GM18505 (cell line): ENCODE data around the gene BEGAIN.

Source experiments
- ATAC-seq: cut with Tn5 transposase; IDR thresholded peaks from one replicate; pipeline ENCODE4 v1.9.1; 2021; ENCODE audit not compliant: unreplicated experiment
- POLR2A ChIP-seq: IDR thresholded peaks from 4 replicates; pipeline ENCODE4 v1.6.1; 2011; ENCODE audit warnings: borderline replicate concordance; ENCODE audit not compliant: insufficient read depth, insufficient read length; ENCODE audit errors: extremely low read depth

BEGAIN gene

GRCh38 chr14:100568164-100568997 lies 18.8 kb downstream of the BEGAIN start:
- ATAC-seq: no peak
- no peak for TF ChIP-seq POLR2A

- no peak for TF ChIP-seq POLR2A
- ATAC-seq: no peak
Observed at GRCh38 chr14:100567877-100568163, 19.4 kb downstream of the BEGAIN start.

GRCh38 chr14:100567009-100567876 lies 20.0 kb downstream of the BEGAIN start:
- ATAC-seq: no peak
- no peak for TF ChIP-seq POLR2A

GRCh38 chr14:100566586-100566985 lies 20.6 kb downstream of the BEGAIN start:
- no peak for TF ChIP-seq POLR2A
- no peak for ATAC-seq

- no peak for ATAC-seq
- TF ChIP-seq POLR2A: no peak
Observed at GRCh38 chr14:100566119-100566518, 21.1 kb downstream of the BEGAIN start.

- ATAC-seq: no peak
- no peak for TF ChIP-seq POLR2A
Observed at GRCh38 chr14:100565650-100566049, 21.6 kb downstream of the BEGAIN start.

- ATAC-seq: no peak
- TF ChIP-seq POLR2A: no peak
Observed at GRCh38 chr14:100564512-100564911, 22.7 kb downstream of the BEGAIN start.

- ATAC-seq: no peak
- TF ChIP-seq POLR2A: no peak
Observed at GRCh38 chr14:100562751-100563150, 24.5 kb downstream of the BEGAIN start.

GRCh38 chr14:100561005-100561404 lies 26.2 kb downstream of the BEGAIN start:
- TF ChIP-seq POLR2A: no peak
- ATAC-seq: no peak

- no peak for TF ChIP-seq POLR2A
- ATAC-seq: no peak
Observed at GRCh38 chr14:100560471-100560870, 26.7 kb downstream of the BEGAIN start.

GRCh38 chr14:100559455-100559854 lies 27.8 kb downstream of the BEGAIN start:
- no peak for TF ChIP-seq POLR2A
- ATAC-seq: no peak

- no peak for TF ChIP-seq POLR2A
- no peak for ATAC-seq
Observed at GRCh38 chr14:100558966-100559365, 28.3 kb downstream of the BEGAIN start.

GRCh38 chr14:100558226-100558625 lies 29.0 kb downstream of the BEGAIN start:
- no peak for TF ChIP-seq POLR2A
- ATAC-seq: no peak

GRCh38 chr14:100557658-100558057 lies 29.6 kb downstream of the BEGAIN start:
- TF ChIP-seq POLR2A: no peak
- ATAC-seq: no peak
